HepG2 (cell line): ENCODE results near the gene SMARCB1. TPM values are rescaled to one million over a fixed set of nuclear protein-coding genes. Genes with fewer than 3 reads are reported as not detected.

Experiments used
- HNRNPUL1 ChIP-seq: fragments of 200-400 bp; formaldehyde crosslinking; IDR thresholded peaks from 2 replicates; pipeline ENCODE4 v1.6.1; 2017; ENCODE audit warnings: low read depth, mild to moderate bottlenecking, low read length, moderate library complexity
- KLF15 ChIP-seq: sonication (generic); formaldehyde crosslinking; IDR thresholded peaks from 2 replicates; pipeline ENCODE4 v1.8.1; 2023; ENCODE audit warnings: borderline replicate concordance, mild to moderate bottlenecking, inconsistent platforms, missing genetic modification reagents, mixed read lengths
- MYNN ChIP-seq: sonication (generic); formaldehyde crosslinking; IDR thresholded peaks from 2 replicates; pipeline ENCODE4 v1.4.0; 2020; ENCODE audit warnings: mild to moderate bottlenecking, low read depth, missing genetic modification reagents
- PHF21A ChIP-seq: sonication (generic); formaldehyde crosslinking; IDR thresholded peaks from 2 replicates; pipeline ENCODE4 v1.5.0; 2020; ENCODE audit warnings: mild to moderate bottlenecking, missing genetic modification reagents
- RAD51 ChIP-seq: fragments of 450-650 bp; IDR thresholded peaks from 2 replicates; pipeline ENCODE4 v1.6.1; 2016; ENCODE audit warnings: borderline replicate concordance
- SAP130 ChIP-seq: IDR thresholded peaks from 2 replicates; pipeline ENCODE4 v1.6.1; 2016; ENCODE audit warnings: low read depth
- SETDB1 ChIP-seq: sonication (generic); formaldehyde crosslinking; IDR thresholded peaks from 2 replicates; pipeline ENCODE4 v1.5.1; 2020; ENCODE audit warnings: missing genetic modification reagents, mild to moderate bottlenecking, borderline replicate concordance
- SIX1 ChIP-seq: sonication (generic); formaldehyde crosslinking; IDR thresholded peaks from 2 replicates; pipeline ENCODE4 v1.4.0; 2020; ENCODE audit warnings: missing genetic modification reagents, borderline replicate concordance
- U2AF1 ChIP-seq: fragments of 200-400 bp; formaldehyde crosslinking; optimal IDR thresholded peaks from 2 replicates; pipeline ENCODE3; 2017; ENCODE audit warnings: mild to moderate bottlenecking, low read depth, low read length
- ZIK1 ChIP-seq: sonication (generic); formaldehyde crosslinking; IDR thresholded peaks from 2 replicates; pipeline ENCODE4 v1.5.0; 2020; ENCODE audit warnings: mild to moderate bottlenecking, low read depth, missing genetic modification reagents, borderline replicate concordance
- ZNF253 ChIP-seq: sonication (generic); formaldehyde crosslinking; IDR thresholded peaks from 2 replicates; pipeline ENCODE4 v1.8.0; 2022; ENCODE audit warnings: mild to moderate bottlenecking, missing genetic modification reagents, borderline replicate concordance
- ZNF30 ChIP-seq: sonication (generic); formaldehyde crosslinking; IDR thresholded peaks from 2 replicates; pipeline ENCODE4 v1.5.0; 2020; ENCODE audit warnings: mild to moderate bottlenecking, missing genetic modification reagents
- ZNF331 ChIP-seq: sonication (generic); formaldehyde crosslinking; IDR thresholded peaks from 2 replicates; pipeline ENCODE4 v1.4.0; 2020; ENCODE audit warnings: missing genetic modification reagents
- ZNF441 ChIP-seq: sonication (generic); formaldehyde crosslinking; IDR thresholded peaks from 2 replicates; pipeline ENCODE4 v1.7.0; 2021; ENCODE audit warnings: missing genetic modification reagents, borderline replicate concordance
- ZNF674 ChIP-seq: sonication (generic); formaldehyde crosslinking; IDR thresholded peaks from 2 replicates; pipeline ENCODE4 v1.5.0; 2020; ENCODE audit warnings: low read depth, mild to moderate bottlenecking, missing genetic modification reagents
- ZNF891 ChIP-seq: sonication (generic); formaldehyde crosslinking; IDR thresholded peaks from 2 replicates; pipeline ENCODE4 v1.5.0; 2020; ENCODE audit warnings: mild to moderate bottlenecking, missing genetic modification reagents
- ZSCAN20 ChIP-seq: sonication (generic); formaldehyde crosslinking; IDR thresholded peaks from 2 replicates; pipeline ENCODE4 v1.4.0; 2020; ENCODE audit warnings: missing genetic modification reagents, mild to moderate bottlenecking, borderline replicate concordance
- polyA plus RNA-seq, 8 experiments: library from polyadenylated mRNA; depleted of rRNA in 3 of 8; stranded (reverse) in 7 of 8; unstranded in 1 of 8; fragments of >200 nt; fragmentation: Illumina TruSeq in 4 of 8; extraction: Trizol in 4 of 8; gene quantifications; 2 replicates each; pipeline versions ENCODE4 v1.2.1 to v1.2.3, GENCODE V29; 2011 to 2016; ENCODE audit warnings: low read depth in 4 of 8, missing spikeins in 1 of 8, mixed read lengths in 1 of 8; ENCODE audit not compliant: insufficient read depth in 1 of 8
- total RNA-seq, 5 experiments: library from RNA; depleted of rRNA; stranded (reverse); fragments of >200 nt; fragmentation: Illumina TruSeq; extraction: Trizol; gene quantifications; 2 replicates each; pipeline ENCODE4 v1.2.3, GENCODE V29; 2016; ENCODE audit warnings: low read depth in 1 of 5
- TF ChIP-seq, protein P1 (sequence below): sonication (generic); formaldehyde crosslinking; IDR thresholded peaks from 2 replicates; pipeline ENCODE4 v1.5.0; 2020; ENCODE audit warnings: mild to moderate bottlenecking, low read depth, missing genetic modification reagents, borderline replicate concordance
- TF ChIP-seq, protein P2 (sequence below): sonication (generic); formaldehyde crosslinking; IDR thresholded peaks from 2 replicates; pipeline ENCODE4 v1.4.0; 2020; ENCODE audit warnings: missing genetic modification reagents
- TF ChIP-seq, protein P3 (sequence below): sonication (generic); formaldehyde crosslinking; IDR thresholded peaks from 2 replicates; pipeline ENCODE4 v1.4.0; 2020; ENCODE audit warnings: mild to moderate bottlenecking, missing genetic modification reagents
- TF ChIP-seq, protein P4 (sequence below): sonication (generic); formaldehyde crosslinking; IDR thresholded peaks from 2 replicates; pipeline ENCODE4 v1.5.0; 2020; ENCODE audit warnings: mild to moderate bottlenecking, missing genetic modification reagents
- TF ChIP-seq, protein P5 (sequence below): sonication (generic); formaldehyde crosslinking; IDR thresholded peaks from 2 replicates; pipeline ENCODE4 v1.5.1; 2020; ENCODE audit warnings: missing genetic modification reagents, mild to moderate bottlenecking, borderline replicate concordance

SMARCB1 gene
- total and polyA plus RNA-seq, 2 of the 13 experiments (the other 11 are each of a cell fraction or from before 2014, with no cell fraction given) = 74.0 to 166 TPM

DNA sequence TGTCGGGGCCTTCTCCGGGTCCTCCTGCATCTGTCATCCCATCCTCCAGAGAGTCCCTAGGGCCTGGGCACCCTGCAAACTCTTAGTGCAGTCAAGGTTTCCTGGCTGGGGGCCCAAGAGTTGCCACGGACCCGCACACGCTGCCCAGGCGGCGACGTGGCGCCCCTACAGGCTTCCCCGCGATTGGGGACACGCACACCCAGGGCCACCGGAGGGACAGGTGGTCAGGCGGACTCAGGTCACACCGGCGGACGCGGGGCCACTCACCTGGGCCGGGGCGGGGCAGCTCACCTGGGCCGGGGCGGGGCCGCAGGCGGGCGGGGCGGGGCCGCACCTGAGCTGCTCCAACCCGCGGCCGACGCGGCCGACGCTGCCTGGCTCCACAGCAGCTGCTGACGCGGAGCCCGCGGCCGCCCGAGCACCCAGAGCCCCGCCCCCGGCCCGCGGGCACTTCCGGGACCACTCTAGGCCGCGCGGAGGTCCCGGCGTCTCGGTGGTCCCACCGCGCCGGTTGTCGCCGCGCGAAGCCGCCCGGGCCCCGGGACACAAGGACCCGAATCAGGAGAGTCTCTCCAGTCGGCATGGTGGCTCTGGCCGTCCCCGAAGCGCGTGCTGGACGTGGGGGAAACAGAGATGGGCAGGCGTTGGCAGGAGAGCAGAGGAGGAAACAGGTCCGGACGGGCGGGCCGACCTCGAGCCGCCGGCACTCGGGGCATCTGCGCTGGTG lies 35.9 kb upstream of the SMARCB1 start, which contains the start of gene ZNF70 (continued):
- TF ChIP-seq, protein P1, sequence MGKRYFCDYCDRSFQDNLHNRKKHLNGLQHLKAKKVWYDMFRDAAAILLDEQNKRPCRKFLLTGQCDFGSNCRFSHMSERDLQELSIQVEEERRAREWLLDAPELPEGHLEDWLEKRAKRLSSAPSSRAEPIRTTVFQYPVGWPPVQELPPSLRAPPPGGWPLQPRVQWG = no peak
- TF ChIP-seq, protein P2, sequence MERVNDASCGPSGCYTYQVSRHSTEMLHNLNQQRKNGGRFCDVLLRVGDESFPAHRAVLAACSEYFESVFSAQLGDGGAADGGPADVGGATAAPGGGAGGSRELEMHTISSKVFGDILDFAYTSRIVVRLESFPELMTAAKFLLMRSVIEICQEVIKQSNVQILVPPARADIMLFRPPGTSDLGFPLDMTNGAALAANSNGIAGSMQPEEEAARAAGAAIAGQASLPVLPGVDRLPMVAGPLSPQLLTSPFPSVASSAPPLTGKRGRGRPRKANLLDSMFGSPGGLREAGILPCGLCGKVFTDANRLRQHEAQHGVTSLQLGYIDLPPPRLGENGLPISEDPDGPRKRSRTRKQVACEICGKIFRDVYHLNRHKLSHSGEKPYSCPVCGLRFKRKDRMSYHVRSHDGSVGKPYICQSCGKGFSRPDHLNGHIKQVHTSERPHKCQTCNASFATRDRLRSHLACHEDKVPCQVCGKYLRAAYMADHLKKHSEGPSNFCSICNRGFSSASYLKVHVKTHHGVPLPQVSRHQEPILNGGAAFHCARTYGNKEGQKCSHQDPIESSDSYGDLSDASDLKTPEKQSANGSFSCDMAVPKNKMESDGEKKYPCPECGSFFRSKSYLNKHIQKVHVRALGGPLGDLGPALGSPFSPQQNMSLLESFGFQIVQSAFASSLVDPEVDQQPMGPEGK (CRISPR knock-in tag) = peak; percentile 32; the same call in 1 of the 2 replicates
- no peak for TF ChIP-seq ZNF891 (CRISPR knock-in tag)
- TF ChIP-seq PHF21A (CRISPR knock-in tag) = peak; percentile 27; the same call in 1 of the 2 replicates
- no peak for TF ChIP-seq MYNN
- TF ChIP-seq SAP130 (CRISPR knock-in tag) = peak; percentile 66; the same call in 1 of the 2 replicates
- TF ChIP-seq, protein P3, sequence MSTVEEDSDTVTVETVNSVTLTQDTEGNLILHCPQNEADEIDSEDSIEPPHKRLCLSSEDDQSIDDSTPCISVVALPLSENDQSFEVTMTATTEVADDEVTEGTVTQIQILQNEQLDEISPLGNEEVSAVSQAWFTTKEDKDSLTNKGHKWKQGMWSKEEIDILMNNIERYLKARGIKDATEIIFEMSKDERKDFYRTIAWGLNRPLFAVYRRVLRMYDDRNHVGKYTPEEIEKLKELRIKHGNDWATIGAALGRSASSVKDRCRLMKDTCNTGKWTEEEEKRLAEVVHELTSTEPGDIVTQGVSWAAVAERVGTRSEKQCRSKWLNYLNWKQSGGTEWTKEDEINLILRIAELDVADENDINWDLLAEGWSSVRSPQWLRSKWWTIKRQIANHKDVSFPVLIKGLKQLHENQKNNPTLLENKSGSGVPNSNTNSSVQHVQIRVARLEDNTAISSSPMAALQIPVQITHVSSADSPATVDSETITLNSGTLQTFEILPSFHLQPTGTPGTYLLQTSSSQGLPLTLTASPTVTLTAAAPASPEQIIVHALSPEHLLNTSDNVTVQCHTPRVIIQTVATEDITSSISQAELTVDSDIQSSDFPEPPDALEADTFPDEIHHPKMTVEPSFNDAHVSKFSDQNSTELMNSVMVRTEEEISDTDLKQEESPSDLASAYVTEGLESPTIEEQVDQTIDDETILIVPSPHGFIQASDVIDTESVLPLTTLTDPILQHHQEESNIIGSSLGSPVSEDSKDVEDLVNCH = no peak
- no peak for TF ChIP-seq ZNF674 (CRISPR knock-in tag)
- no peak for TF ChIP-seq KLF15 (CRISPR knock-in tag)
- TF ChIP-seq ZNF30 (CRISPR knock-in tag) = no peak
- no peak for TF ChIP-seq ZNF253 (CRISPR knock-in tag)
- TF ChIP-seq ZNF441 (CRISPR knock-in tag) = peak; percentile 11; the same call in 1 of the 2 replicates
- peak; percentile 52; the same call in 1 of the 2 replicates for TF ChIP-seq ZIK1 (CRISPR knock-in tag)
- no peak for TF ChIP-seq HNRNPUL1
- TF ChIP-seq, protein P4, sequence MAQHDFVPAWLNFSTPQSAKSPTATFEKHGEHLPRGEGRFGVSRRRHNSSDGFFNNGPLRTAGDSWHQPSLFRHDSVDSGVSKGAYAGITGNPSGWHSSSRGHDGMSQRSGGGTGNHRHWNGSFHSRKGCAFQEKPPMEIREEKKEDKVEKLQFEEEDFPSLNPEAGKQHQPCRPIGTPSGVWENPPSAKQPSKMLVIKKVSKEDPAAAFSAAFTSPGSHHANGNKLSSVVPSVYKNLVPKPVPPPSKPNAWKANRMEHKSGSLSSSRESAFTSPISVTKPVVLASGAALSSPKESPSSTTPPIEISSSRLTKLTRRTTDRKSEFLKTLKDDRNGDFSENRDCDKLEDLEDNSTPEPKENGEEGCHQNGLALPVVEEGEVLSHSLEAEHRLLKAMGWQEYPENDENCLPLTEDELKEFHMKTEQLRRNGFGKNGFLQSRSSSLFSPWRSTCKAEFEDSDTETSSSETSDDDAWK (CRISPR knock-in tag) = no peak
- no peak for TF ChIP-seq SETDB1 (CRISPR knock-in tag)
- no peak for TF ChIP-seq ZSCAN20 (CRISPR knock-in tag)
- TF ChIP-seq, protein P5, sequence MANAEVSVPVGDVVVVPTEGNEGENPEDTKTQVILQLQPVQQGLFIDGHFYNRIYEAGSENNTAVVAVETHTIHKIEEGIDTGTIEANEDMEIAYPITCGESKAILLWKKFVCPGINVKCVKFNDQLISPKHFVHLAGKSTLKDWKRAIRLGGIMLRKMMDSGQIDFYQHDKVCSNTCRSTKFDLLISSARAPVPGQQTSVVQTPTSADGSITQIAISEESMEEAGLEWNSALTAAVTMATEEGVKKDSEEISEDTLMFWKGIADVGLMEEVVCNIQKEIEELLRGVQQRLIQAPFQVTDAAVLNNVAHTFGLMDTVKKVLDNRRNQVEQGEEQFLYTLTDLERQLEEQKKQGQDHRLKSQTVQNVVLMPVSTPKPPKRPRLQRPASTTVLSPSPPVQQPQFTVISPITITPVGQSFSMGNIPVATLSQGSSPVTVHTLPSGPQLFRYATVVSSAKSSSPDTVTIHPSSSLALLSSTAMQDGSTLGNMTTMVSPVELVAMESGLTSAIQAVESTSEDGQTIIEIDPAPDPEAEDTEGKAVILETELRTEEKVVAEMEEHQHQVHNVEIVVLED = no peak; the same call in 1 of the 2 replicates
- no peak for TF ChIP-seq RAD51
- TF ChIP-seq U2AF1 = no peak
- no peak for TF ChIP-seq ZNF331
- TF ChIP-seq SIX1 (CRISPR knock-in tag) = no peak
